AG09309 (cell line): ENCODE results near the gene INCA1.

ENCODE experiments used
- DNase-seq: peaks from one replicate; pipeline ENCODE4 v3.0.0-alpha.2; 2010; ENCODE audit warnings: low read depth
- H3K4me3 ChIP-seq: 2 replicates; pipeline ENCODE4 v1.5.1; 2011; ENCODE audit warnings: mild to moderate bottlenecking, low read depth, low read length, moderate library complexity; ENCODE audit not compliant: control insufficient read depth
- CTCF ChIP-seq: IDR thresholded peaks from 2 replicates; pipeline ENCODE4 v1.5.1; 2011; ENCODE audit warnings: mild to moderate bottlenecking, low read depth, low read length, inconsistent platforms; ENCODE audit not compliant: insufficient read depth, control insufficient read depth; ENCODE audit errors: missing control alignments

The INCA1 gene

DNA sequence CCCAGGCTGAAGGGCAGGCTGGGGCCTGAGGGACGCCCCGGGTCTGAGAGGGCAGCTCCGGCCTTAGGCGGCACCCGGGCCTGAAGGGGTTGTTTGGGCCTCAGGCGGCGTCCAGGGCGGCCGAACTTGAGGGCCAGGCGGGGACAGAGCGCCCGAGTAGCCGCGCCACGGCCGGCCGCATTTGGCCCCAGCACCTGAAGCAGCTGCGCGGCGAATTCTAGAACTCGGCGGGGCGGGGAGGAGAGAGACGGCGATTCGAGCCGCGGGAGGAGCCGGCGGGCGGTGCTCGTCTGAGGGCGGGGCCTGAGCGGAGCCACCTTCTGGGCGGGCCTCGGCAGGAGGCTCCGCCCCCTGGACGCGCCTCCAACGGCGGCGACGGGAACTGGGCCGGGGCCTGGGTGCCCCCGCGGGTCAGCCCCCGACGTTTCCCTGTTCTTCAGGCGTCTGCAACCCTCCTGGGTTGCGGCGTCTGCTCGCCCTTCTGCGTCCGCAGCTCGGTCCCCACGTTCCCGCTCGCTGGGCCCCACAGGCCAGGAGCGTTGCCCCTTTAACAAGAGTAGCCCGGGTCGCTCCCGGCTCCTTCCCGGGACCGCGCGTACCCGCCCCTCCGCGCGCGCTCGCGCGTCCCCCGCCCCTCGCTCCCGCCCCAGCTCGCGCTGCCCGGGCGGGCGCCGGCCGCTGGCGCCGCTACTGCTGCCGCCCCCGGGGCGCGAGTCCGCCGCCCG is at the start of gene INCA1, which contains the start of gene KIF1C:
Gene INCA1, minus strand, starts transcription at position 221 of the 725 bp plus-strand sequence. CDS start 3,085 bp downstream, outside the sequence.
Gene KIF1C, plus strand, starts transcription at position 649 of the 725 bp plus-strand sequence. CDS start 2,297 bp downstream, outside the sequence.
- TF ChIP-seq CTCF: no peak
- DNase-seq: peak; percentile 51

DNA sequence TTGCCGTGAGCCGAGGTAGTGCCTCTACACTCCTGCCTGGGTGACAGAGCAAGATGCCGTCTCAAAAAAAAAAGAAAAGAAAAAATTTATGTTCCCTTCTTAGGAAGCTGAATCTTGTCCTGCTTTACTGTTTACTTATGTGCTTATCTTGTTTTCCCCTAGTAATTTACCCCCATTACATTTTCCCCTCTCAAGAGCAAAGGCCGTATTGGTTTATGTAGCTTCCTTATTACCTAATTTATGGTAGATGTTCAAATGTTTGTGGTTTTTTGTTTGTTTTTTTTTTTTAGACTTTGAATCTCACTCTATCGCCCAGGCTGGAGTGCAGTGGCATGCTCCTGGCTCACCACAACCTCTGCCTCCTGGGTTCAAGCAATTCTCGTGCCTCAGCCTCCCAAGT is 48.2 kb upstream of the INCA1 start:
- TF ChIP-seq CTCF: no peak
- no peak for DNase-seq
- H3K4me3 ChIP-seq: no peak overlapping the region

More for the DNA sequence above, at the start of gene INCA1, which contains the start of gene KIF1C:
- peak within 1 kb of the TSS; percentile 100 for H3K4me3 ChIP-seq

- no peak for DNase-seq
- no peak overlapping the region for H3K4me3 ChIP-seq
- no peak for TF ChIP-seq CTCF
These were observed 47.3 kb upstream of the INCA1 start for GRCh38 chr17:5044630-5045029.

DNA sequence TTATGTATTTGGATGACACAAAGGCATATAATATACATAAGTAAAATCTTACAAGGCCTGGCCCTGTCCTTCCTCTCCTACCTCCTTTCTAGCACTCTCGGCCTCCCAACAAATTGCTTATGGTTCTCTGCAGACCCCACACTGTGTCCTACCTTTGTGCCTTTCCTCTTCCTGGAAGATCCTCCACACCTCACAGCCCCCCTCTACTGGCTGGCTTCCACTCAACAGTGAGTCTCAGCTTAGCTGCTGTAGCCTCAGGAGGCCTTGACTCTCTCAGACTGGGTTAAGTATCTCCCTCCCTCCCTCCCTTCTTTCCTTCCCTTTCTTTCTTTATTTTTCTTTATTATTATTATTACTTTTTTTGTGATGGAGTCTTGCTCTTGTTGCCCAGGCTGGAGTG is 46.2 kb upstream of the INCA1 start:
- no peak for TF ChIP-seq CTCF
- no peak for DNase-seq
- no peak overlapping the region for H3K4me3 ChIP-seq

DNA sequence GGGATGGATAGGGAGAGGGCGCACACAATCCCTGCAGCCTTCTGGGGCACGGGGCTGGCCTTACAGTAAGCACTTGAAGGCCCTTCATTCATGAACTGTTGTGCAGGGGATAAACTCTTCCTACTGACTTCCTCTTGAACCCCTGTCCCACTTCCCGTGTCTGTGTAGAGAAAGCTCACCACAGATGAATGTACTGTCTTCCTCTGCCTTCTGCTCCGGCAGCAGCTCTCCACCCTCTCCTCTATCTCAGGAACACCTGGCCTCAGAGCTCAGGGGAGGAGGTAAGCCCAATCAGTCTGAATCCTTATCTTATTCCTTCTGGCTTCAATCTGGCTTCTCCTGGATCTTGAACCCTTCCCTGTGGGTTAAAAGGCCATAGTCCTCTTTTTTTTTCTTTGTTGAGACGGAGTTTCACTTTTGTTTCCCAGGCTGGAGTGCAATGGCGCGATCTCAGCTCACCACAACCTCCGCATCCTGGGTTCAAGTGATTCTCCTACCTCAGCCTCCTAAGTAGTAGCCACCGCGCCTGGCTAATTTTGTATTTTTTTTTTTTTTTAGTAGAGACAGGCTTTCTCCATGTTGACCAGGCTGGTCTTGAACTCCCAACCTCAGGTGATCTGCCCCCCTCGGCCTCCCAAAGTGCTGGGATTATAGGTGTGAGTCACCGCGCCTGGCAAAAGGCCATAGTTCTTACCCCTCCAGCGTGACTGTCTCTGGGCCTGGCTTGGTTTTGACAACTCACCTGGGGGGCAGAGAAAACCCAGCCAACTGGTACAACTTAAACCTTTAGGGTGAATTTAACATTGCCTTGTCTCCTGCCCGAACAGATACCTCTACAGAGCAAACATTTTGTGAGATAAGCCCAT is 45.1 kb upstream of the INCA1 start:
- H3K4me3 ChIP-seq: no peak overlapping the region
- no peak for TF ChIP-seq CTCF
- DNase-seq: no peak

- no peak for DNase-seq
- TF ChIP-seq CTCF: no peak
- H3K4me3 ChIP-seq: peak within 1 kb of the TSS; percentile 11
These were observed 38.0 kb upstream of the INCA1 start, which contains the start of gene SLC52A1 for GRCh38 chr17:5035315-5035714. Gene SLC52A1, minus strand, starts transcription at chr17:5035426. Its CDS starts 820 bp downstream, at chr17:5034606.
